Stimulated activated naive CD4-positive, alpha-beta T cell (primary cell): ENCODE measurements around the gene SCTR.

Source experiments
- DNase-seq, 6 experiments: peaks; one replicate each; lab custom pipeline; 2025; lab: John Stamatoyannopoulos, UW

Gene SCTR

DNA sequence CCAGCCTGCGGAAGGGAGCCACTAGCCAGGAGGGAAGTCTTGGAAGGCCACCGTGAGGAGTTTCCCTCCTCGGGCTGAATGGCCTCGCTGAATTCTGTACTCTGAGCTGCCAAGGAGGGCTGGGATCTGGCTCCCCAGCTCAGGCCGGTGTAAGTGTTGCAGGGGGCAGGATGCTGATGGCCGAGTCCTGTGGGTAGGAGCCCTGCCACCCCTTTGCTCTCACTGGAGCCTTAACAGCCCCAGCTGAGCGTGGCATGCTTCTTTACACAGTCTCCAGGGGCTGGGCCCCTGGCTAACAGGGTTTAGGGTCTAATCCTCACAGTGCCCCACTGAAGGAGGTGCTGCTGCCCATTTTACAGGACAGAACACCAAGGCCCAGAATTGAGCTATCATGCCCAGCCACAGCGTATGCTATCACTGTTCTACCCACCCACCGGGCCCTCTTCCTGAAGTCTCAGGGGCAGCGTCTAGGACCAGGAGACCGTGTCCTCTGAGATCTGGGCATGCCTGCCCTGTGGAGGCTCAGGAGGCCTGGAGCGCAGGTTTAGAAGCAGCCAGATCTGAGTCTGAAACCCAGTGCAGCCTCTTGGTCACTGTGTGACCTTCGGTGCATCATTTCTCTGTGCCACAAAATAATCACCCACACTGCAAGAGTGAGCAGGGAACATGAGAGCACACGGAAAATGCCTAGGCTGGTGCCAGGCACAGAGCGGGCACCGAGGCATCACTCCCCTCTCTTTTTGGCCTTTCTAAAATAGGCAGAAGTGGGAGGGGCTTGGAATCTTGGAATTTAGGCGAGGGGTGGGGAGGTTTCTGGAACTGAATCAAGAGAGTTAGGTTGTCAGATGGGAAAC is 49.7 kb downstream of the SCTR start:
- no peak for DNase-seq

DNA sequence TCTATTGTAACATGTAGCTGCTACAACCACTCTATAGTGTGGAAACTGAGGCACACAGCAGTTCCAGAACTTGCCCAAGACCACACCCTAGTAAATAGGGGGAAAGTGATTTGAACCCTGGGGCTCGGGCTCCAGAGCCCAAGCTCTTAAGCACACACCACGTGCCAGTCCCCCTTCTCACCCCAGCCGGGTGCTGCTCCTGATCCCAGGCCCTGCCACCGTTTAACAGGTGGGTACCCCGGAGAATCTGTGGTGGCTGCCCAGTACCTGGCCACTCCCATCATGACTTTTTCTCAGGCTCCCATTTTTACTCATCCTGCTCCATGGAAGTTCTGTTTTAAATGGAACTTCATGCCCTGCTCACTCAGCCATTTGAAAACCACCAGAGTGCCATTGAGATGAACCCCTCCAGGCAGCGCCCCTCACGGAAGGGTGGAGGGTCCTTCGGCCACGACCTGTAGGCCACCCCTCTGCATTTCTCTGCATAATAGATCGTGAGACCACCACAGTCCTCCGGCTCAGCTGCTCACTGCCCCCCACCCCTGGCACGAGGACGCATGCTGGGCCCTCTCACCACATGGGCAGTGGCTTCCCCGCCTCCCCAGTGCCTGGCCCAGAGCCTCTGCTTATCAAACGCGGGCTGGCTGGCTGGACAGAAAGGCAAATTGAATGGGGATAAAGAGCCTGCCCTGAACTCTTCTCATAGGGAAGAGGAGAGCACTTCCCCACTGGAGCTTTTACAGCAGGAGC is 50.5 kb downstream of the SCTR start:
- no peak for DNase-seq

DNA sequence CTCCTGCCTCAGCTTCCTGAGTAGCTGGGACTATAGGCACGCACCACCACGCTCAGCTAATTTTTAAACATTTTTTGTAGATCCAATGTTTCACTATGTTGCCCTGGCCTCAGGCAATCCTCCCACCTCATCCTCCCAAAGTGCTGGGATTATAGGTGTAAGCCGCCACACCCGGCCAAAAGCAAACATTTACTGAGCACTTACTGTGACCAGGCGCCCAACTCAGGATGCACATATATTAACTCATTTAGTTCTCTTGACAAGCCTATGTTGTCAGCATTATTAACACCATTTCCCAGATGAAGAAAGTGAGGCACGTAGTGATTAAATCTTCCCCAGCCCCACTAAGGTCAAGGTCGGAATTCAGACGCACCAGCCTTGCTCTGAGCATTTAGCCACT is 51.5 kb downstream of the SCTR start:
- DNase-seq, result no peak

DNA sequence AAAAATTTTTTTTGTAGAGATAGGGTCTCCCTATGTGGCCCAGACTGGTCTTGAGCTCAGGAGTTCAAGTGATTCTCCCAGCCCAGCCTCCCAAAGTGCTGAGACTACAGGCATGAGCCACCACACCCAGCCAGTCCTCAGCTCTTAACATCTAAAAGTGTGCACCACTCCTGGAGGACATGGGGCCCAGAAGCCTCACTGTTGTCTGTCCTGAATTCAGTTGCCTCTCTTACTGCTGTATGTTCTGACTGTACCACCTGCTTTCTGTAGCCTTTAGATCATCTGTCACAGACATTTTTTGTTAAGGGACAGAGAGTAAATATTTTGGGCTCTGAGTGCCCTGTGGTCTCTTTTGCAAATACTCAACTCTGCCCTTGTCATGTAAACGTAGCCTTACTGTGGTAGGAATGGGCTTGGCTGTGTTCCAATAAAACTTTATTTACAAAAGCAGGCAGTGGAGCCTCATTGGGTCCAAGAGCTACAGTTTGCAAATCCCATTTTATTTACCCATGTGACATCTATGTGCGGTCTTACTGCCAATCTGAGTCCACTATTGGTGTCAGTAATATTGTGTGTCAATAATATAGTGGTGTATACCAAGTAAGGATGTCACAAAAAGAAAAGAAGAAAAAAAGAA is 54.5 kb downstream of the SCTR start:
- no peak for DNase-seq

DNA sequence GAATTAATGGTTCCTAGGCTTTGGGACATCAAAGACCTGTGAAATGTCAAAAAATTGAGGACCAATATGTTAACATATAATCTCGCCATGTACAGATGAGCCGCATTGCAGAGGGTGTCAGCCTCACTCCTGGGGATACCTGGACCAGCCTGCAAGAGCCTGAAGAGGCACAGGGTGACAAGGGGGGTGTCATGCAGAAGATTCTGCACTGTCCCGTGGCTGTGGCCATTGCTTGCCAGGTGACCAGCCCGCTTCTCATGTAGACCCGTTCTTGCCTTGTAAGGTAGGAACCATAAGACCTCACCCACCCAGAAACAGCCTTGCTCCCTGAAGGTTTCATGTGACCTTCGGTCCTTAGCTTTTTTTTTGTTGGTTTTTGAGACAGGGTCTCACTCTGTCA is 55.2 kb downstream of the SCTR start:
- no peak for DNase-seq

DNA sequence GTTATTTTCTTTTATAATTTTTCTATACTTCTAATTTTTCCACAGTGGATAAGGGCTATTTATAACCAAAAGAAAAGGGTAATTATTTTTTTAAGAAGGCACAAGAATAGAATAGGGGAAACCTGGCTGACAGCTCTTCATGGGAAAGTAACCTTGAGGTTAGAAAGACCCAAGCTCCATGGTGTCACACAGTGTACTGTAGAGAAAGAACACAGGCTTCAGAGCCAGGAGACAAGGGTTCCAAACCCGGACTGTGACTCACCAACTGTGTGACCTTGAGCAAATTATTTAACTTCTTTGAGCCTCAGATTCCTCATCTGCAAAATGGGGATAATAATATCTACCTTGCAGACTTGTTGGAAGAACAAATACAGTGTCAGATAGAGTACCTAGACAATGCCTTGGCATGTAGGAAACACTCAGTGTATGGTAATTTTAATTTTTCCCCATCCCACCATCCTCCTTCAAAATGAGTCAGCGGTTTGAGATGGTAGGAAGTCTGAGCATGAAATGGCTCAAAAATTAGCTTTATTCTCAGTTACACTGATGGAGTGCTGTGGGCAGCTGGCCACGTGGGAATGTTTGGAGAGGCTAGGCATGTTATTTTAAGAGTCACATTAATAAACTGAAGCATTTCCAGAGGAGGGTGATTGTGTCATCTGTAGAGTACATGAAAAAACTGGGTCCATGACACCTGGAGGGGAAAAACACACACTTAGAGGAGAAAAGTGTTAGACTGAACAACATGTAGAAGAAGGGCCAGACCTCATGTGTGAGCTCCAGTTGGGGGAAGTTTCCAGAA is 55.9 kb downstream of the SCTR start:
- no peak for DNase-seq

DNA sequence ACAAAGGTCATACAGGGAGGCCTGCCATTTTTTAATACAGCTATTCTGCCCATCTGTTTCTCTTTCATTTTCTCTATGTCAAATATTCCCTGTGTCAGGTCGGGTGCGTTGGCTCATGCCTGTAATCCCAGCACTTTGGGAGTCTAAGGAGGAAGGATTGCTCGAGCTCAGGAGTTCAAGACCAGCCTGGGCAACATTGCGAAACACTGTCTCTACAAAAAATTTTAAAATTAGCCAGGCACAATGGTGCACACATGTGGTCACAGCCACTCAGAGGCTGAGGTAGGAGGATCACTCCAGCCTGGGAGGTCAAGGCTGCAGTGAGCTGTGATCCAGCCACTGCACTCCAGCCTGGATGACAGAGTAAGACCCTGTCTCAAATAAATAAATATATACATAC is 57.9 kb downstream of the SCTR start:
- DNase-seq, result no peak

DNA sequence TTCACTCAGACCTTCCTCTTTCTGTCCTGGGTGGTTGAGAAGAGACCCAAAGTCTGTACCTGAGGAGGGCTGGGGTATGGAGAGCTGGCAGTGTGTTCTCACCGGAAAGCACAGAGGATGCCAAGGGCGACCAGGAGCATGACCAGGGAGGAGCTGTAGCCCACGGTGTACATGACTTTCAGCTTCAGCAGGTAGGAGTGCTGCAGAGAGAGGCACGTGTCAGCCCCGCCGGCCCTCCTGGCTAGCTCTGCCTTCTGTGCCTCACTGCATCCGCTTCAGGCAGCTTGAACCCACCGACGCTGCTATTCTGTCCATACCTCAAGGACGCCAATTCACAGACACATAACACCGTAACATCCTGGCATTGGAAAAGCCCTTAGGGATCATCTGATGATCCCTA is 58.6 kb downstream of the SCTR start:
- no peak for DNase-seq

DNA sequence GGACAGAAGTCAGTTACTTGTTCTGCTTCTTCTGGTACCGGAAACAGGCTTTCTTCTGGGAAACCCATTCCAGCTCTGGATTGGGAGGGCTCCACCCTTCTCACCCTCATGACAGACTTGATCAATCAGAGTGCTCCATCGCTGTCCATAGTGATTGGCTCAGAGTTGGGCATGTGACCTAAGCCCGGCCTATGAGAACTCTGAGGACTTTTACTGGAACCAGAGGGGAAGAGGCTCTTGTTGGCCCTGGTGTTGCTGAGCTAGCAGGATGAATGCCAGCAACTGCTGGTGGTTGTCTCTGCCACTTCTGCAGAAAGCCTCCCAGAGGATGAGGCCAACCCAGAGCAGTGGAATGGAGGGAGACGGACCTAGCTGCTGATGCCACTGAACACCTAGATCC is 59.3 kb downstream of the SCTR start:
- DNase-seq, result no peak

DNA sequence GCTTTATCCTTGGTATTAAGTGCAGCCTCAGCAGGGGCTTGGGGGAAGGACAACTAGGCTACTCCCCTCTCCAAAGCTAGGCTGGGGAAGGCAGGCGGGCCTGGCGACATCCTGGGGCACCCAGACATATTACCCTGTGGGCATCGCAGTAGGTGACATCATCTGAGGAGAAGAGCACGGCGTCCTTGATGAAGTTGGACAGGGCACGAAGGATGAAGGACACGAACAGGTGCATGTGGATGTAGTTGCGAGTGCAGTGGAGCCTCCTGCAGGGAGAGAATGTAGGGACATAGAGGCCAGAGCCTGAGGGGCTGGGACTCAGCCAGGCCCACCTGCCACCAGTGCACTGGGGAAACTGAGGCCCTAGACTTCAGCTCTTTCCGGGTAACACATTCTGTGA is 60.3 kb downstream of the SCTR start:
- DNase-seq, result no peak

DNA sequence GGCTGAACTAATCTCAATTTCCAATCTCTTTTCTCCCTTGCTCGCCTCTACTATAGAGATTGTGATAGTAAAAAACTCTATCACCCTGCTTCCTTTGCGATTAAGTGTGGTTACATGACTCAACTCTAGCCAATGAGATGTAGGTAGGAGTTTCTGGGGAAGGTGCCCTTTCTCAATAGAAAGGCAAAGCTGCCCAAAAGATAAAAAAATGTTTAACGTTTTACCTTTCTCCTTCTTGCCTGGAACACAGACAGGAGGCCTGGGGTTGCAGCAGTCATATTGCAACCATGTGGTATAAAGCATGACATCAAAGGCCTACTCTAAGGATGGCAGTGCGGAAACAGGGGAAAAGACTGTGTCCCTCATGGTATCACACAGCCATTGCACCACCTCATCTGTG is 61.1 kb downstream of the SCTR start:
- DNase-seq, result no peak

DNA sequence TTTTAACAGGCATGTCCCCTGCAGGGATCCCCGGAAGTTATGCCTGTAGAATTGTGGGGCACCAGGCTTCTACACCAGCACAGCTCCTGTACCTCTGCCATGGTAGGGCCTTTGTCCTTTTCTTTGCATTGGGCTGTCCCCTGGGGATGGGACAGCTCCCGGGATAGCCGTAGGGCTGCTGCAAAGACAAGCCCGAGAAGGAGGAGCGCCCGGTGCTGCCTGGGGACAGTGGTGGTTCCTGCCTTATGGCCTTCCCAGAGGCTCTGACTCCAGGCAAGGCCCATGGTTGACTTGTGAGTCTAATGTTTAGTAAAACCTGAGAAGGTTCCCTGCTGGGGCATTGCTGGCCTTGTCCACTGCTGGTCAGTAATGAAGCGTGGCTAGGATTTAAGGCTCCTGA is 61.7 kb downstream of the SCTR start:
- no peak for DNase-seq

DNA sequence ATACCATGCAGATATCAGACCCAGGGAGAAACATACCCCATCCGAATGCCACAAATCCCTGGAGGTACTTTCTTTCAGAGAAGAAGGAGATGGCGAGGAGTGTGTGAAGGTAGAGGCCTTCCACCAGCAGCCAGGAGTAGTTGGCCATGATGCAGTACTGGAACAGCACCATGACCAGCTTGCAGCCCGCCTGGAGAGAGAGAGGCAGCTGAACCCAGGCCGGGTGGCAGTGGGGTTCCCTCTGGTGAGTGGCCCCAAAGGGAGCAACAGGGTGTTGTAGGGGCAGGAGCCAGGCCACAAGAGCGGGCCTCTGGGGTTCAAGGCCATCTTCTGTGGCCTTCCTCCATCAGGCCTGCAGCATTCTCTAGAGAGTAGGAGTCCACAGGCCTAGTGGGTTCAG is 62.5 kb downstream of the SCTR start:
- DNase-seq, result no peak

DNA sequence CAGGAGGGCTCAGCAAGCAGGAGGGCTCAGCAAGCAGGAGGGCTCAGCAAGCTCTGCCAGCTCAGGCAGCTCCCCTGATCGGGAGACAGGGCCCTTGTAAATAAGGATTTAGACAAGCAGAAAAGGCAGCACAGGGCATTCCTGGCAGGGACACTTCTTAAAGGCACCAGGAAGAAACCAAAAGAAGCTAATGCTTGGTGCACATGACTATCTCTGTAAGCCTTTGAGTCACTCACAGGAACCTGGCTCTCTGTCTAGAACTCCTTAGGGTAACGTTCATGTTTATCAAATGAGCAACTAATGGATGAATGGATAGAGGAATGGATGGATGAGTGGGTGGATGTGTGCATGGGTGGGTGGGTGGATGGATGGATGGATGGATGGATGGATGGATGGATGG is 64.2 kb downstream of the SCTR start:
- DNase-seq, result no peak

DNA sequence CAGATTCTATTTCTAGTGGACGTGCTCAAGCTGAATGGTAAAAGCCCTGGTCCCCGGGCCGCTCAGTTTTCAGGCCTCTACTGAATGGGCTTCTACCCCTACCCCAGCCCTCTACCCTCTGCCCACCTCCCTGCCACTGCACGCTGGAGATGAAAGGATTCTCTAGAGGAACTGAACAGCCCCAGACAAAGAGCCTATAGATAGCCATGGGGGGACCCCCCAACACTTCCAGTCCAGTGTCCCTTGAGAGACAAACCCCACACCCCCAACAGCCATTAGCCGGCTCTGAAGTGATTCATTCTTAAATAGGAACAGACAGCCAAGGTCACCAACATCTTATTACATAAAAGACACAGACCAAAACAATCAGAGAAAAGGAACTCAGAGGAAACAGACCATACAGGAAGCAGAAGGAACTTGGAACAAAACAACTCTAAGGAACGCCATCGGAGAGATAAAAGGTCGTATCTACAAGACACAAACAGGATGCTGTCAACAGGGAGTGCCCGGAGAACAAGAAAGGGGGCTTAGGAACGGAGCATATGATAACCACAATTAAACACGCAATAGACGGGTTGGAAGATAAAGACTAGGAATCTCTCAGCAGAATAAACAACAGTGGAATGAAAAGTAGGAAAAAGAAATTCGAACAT is 69.1 kb downstream of the SCTR start:
- no peak for DNase-seq

DNA sequence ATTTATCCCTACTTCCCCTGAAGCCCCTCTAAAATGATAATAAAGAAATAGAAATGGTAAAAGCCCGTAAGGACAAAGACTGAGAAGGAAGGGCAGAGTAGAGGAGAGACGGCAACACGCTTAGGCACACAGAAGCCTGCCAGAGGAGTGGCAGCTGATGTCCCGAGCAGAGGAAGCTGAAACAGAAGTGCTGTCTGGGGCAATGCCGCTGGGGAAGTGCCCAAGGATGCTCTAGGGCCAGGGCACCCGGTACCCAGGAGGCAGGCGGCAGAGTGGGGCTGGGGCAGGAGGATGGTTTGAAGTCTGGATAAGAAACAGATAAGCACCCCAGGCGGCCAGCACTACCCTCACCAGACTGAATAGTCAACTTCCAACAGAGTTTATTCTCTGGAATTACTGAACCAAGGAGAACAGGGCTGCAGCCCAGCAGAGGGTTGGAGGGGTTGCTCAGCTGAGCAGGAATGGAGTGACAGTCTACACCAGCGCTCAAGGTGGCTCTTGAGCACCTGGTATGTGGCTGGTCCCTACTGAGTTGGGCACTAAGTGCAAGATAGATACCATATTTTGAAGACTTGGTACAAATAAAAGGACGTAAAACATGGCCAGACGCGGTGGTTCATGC is 70.2 kb downstream of the SCTR start:
- no peak for DNase-seq

DNA sequence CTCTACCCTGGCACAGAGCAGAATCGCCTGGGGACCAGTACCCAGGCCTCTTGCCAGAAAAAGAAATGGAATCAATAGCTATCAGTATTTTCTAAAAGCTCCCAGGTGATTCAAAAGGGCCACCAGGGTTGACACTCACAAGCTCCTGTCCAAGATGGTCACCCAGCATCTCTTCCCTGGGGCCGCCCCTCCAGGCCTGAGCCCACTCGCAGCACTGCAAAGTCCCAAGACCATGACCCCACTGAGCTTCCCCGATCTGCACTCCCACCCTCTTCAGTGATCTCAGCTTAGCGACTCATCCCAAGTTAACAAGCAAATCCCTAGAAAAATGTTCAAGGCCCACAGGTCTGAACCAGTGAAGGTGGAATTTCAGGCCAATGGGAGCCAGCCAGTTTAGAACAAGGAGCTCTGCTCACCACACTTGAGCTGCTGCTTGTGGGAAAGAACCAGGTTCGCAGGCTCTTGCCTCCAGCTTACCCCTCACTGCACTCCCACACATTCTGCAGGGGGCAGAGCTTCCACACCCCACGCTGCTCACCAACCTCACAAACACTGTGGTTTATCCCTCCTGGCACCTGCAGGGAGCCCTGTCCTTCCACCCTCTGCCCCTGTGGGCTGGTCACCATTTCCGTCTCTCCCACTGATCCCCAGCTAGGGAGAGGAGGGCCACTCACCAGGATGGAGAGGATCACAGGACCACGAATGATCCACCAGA is 72.8 kb downstream of the SCTR start:
- DNase-seq, result no peak

DNA sequence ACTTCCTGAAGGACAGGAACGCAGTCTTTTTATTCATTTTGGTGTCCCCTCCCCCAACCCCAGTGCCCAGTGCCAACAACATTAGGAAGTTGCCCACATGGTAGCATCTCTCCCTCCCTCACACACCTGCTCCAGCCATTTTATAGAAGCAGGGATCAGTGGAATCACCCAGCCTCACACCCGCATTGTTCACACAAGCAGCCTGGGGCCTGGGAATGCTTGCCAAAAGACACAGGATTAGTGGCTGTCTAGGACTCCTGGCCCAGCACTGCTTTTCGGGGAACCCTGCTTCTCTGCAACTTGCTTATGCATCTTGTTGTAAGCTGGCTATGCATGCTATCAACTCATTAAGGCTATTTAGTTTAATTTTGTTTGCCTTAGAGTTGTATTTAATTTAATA is 74.8 kb downstream of the SCTR start:
- no peak for DNase-seq

DNA sequence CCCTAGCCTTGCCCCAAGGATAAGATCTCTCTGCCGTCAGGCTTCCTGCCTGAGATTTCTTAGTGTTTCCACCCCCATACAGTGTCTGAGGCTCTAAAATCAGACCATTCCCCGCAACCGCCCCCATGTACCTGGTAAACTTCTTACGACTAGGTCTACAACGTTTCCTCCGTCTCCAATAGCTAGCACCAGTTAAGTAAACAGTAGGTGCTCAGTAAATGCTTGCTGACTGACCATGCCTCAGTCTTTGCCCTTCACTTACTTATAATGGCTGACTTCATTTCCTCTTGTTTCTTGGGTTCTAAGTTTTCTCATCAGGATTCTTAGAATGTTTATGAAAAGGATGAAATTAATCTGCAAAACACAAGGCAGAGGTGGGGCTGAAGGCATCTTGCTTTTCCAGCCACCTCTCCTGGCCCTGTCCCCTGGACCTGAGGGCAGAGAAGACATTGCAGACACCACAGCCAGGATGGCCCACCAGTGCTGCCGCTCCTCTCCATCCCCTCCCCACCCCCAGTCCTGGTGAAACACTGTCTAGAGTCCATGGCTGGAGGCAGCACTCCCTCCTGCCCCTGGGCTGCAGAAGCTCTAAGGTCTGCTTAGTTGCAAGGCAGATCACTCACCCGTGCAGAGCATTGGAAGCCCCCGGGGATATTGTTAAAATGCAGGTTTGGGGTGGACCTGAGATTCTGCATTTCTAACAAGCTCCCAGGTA is 75.7 kb downstream of the SCTR start:
- DNase-seq, result no peak

DNA sequence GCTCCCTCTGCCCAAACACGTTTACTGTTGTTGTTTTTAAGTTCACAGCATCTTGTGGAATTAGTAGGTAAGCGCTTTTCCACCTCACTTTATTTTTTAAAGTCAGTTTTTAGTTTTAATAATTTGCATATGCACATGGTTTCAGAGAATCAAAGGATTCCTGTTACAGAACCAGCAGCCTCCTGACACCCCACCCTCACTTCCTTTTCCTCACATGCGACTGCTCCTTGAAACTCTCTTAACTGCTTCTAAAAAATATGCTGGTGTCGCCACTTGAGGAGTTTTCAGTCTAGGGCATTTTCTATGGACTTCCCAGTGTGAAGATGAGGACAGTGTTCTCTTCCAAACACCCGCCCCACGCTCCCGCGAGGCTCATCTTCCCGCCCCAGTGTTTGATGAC is 78.2 kb downstream of the SCTR start:
- DNase-seq, result no peak
